Transverse colon (tissue), 4 donors: ENCODE data around the gene MRRF.

Experiments used
- EP300 ChIP-seq: sonication (generic); formaldehyde crosslinking; IDR thresholded peaks from one replicate; pipeline ENCODE4 v1.6.1; 2017; ENCODE audit warnings: antibody characterized with exemption, low read depth
- POLR2A ChIP-seq: fragments of 450-650 bp; IDR thresholded peaks from one replicate; pipeline ENCODE4 v1.6.1; 2016; ENCODE audit warnings: antibody characterized with exemption, mild to moderate bottlenecking, moderate library complexity
- POLR2AphosphoS5 ChIP-seq, 3 donors: sonication (generic); formaldehyde crosslinking; IDR thresholded peaks; one replicate each; pipeline ENCODE4 v1.6.1; 2016; ENCODE audit warnings: antibody characterized with exemption in 3 of 3
- TF ChIP-seq, protein P1 (sequence below), 5 experiments: fragments of 200-600 bp in 3 of 5; fragments of 450-650 bp in 2 of 5; sonication (generic) in 3 of 5; IDR thresholded peaks; 1 replicate in 2 of 5; 2 replicates in 3 of 5; pipeline ENCODE4 v1.5.1; 2016 to 2017; ENCODE audit warnings: antibody characterized with exemption in 5 of 5, inconsistent platforms in 3 of 5, mild to moderate bottlenecking in 2 of 5, moderate library complexity in 1 of 5

DNA sequence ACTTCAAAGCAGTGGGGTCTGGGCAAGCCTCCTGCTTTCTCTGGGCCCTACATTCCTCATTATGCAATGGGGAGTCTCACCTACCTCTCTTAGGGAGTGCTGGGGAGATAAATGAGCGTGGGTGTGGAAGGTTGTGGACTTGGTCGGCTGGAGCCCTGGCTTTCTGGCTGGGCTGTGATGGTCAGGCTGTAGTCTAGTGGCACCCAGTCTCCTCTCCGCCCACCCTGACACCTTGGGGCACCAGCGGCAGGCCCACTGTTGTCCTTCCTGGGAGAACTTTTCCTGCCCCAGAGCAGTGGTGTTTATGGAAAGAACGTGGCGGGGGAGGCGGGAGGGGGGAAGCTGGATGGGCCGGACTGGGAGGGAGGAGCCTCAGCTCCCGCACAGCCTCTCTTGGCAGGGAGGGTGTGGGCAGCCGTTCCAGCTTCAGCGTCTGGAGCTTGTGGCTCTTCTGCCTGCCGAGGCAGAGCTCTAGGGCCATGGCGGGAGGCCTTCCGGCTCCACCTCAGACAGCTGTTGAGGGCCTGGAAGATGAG lies 110.3 kb downstream of the MRRF start:
- TF ChIP-seq, protein P1, sequence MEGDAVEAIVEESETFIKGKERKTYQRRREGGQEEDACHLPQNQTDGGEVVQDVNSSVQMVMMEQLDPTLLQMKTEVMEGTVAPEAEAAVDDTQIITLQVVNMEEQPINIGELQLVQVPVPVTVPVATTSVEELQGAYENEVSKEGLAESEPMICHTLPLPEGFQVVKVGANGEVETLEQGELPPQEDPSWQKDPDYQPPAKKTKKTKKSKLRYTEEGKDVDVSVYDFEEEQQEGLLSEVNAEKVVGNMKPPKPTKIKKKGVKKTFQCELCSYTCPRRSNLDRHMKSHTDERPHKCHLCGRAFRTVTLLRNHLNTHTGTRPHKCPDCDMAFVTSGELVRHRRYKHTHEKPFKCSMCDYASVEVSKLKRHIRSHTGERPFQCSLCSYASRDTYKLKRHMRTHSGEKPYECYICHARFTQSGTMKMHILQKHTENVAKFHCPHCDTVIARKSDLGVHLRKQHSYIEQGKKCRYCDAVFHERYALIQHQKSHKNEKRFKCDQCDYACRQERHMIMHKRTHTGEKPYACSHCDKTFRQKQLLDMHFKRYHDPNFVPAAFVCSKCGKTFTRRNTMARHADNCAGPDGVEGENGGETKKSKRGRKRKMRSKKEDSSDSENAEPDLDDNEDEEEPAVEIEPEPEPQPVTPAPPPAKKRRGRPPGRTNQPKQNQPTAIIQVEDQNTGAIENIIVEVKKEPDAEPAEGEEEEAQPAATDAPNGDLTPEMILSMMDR (IDR thresholded peaks at IDR 0.05): no peak
- TF ChIP-seq POLR2A (no peak), EP300 (no peak), POLR2AphosphoS5 (IDR thresholded peaks at IDR 0.05) (peak in 1 of 3 donors; percentile 35)
